Subcutaneous adipose tissue (tissue), 4 donors: ENCODE measurements around the gene ZBTB7C. TPM values are rescaled to one million over a fixed set of nuclear protein-coding genes. Genes with fewer than 3 reads are reported as not detected.

ENCODE experiments used
- total RNA-seq, 4 donors: library from RNA; depleted of rRNA; stranded (reverse); fragments of >200 nt; gene quantifications; one replicate each; pipeline ENCODE4 v1.1.0, GENCODE V29; 2016
- TF ChIP-seq, protein P1 (sequence below): fragments of 450-650 bp; IDR thresholded peaks from one replicate; pipeline ENCODE4 v1.5.1; 2016; ENCODE audit warnings: low read depth, mild to moderate bottlenecking, control low read depth, antibody characterized with exemption, moderate library complexity

Gene ZBTB7C
- total RNA-seq, 4 donors from 2014 or later = 1.0 to 5.5 (median 4.4) TPM

DNA sequence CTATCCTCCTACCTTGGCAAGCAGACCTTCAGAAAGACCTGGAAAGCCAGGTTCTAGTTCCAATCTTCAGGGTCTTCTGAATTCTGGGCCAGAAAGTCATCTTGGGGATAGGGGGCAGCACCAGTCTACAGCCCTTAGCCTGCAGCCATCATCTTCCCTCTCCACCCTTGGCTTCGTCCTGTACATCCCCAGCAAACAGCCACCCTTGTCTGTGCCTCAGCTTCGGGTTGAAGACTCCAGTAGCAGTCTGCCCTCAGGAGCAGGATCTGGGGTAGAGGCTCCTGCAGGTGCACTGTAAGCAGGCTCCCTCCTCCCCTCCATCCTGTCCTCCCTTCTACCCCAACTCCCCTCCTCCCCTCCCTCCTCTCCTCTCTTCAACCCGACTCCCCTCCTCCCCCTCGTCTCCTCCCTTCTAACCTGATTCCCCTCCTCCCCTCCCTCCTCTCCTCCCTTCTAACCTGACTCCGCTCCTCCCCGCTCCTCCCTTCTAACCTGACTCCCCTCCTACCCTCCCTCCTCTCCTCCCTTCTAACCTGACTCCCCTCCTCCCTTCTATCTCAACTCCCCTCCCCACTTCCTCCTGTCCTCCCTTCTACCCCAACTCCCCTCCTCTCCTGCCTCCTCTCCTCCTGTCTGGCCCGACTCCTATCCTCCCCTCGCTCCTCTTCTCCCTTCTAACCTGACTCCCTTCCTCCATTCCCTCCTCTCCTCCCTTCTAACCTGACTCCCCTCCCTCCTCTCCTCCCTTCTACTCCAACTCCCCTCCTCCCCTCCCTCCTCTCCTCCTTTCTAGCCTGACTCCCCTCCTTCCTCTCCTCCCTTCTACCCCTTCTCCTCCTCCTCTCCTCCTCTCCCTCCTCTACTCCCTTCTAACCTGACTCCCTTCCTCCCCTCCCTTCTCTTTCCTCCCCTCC lies 388.6 kb downstream of the ZBTB7C start:
- TF ChIP-seq, protein P1, sequence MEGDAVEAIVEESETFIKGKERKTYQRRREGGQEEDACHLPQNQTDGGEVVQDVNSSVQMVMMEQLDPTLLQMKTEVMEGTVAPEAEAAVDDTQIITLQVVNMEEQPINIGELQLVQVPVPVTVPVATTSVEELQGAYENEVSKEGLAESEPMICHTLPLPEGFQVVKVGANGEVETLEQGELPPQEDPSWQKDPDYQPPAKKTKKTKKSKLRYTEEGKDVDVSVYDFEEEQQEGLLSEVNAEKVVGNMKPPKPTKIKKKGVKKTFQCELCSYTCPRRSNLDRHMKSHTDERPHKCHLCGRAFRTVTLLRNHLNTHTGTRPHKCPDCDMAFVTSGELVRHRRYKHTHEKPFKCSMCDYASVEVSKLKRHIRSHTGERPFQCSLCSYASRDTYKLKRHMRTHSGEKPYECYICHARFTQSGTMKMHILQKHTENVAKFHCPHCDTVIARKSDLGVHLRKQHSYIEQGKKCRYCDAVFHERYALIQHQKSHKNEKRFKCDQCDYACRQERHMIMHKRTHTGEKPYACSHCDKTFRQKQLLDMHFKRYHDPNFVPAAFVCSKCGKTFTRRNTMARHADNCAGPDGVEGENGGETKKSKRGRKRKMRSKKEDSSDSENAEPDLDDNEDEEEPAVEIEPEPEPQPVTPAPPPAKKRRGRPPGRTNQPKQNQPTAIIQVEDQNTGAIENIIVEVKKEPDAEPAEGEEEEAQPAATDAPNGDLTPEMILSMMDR = no peak

DNA sequence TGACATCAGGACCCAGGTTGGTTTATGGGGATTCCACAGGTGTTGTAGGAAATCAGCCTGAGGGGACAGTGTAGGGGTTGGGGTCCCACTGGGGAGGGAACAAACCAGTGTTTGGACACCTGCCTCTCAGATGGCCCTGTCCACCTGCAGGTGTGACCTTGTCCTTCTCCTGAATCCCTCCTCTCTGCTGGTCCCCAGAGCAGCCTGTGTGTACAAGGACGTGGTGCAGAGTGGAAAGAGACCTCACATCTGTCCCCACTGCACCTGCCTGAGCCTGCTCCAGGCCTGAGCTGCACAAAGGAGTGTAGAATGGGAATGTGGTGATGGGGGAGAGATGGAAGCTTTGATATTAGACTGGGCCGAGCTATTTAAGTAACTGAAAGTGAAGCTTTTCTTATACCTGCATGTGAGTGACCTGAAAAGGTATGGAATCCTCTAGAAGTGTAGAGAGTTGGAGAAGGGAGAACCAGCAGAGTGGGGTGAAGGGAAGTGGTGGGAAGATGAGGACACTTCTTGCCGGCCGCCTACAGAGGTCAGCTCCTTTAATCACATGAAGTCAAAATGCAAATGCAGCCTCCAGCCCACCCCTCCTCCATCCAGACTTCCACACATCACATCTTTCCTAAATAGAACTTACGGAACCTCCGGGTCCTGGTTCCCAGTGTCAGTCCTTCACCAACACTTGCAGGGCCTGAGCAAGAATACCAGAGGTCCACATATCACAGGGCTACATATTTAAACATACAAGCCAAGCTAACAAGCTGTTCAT lies 389.4 kb downstream of the ZBTB7C start:
- TF ChIP-seq, protein P1 = no peak

DNA sequence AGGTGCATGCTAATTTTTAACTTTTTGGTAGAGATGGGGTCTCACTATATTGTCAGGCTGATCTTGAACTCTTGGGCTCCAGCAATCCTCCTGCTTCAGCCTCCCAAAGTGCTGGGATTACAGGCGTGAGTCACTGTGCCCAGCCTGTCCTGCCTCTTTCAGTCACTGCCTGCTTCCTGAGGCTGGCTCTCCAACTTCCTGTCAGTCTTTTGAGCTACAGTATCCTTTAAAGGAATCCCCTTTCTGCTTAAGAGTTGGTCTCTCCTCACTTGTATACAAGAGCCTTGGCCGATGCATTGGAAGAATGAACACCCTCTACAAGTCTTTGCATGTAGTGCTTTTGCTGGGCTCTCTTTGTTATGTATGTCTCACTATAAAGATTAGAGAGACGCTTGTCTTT lies 390.3 kb downstream of the ZBTB7C start:
- TF ChIP-seq, protein P1 = no peak

DNA sequence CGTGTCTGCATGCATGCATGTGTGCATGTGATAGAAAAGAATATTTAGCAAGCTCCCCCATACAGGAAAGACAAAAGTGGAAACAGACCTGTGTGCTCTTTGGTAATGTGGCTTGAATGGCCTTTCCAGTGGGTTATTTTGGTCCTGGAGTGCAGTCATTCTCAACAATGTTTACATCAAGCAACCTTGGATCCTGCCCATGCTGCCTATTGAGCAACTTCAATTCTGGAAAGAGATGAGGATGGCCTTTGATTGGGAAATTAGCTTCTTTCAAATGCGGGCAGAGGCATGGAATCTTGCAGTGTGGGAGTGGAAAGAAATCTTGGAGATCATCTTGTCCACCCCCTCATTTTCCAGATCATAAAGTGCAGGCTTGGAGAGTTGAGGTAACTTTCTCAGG lies 391.5 kb downstream of the ZBTB7C start:
- TF ChIP-seq, protein P1 = no peak

DNA sequence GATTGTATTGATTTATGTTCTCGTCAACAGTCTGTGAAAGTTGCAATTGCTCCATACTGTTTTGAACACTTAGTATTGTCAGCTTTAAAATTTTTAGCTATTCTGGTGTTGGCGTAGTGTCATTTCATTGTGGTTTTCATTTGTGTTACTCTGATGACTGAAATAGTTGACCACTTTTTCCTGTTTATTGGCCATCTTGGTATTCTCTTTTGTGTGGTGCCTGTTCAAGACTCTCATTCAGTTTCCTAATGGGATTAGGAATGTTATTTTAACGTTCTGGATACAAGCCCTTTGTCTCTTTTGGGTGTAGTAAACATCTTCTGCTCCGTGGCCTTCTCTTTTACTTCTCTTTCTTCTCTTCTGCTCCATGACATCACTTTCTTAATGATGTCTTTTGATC lies 396.0 kb downstream of the ZBTB7C start:
- TF ChIP-seq, protein P1 = no peak

DNA sequence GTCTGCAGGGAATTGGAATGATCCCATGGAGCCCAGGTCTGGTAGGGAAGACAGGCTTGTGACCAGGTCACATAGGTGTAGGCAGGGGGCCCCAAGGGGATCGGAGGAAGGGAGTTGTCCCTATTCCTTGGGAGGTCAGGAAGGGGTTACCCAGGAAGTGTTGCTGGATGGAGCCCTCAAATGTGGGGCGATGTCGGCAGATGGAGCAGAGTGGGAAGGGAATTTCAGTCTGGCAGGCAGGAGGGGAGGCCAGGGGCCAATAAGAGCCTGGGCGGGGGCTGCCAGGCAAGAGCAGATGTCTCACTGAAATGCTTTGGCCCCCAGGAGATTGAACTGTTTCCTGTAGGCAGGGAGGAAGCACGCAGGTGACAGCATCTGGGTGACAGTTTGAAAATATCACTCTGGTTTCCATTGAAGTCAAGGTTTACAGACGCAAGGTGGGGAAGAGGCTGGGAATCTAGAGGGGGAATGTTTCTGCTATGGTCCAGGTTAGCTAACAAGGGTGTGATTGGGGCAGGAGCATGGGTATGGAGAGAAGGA lies 397.2 kb downstream of the ZBTB7C start:
- TF ChIP-seq, protein P1 = no peak

DNA sequence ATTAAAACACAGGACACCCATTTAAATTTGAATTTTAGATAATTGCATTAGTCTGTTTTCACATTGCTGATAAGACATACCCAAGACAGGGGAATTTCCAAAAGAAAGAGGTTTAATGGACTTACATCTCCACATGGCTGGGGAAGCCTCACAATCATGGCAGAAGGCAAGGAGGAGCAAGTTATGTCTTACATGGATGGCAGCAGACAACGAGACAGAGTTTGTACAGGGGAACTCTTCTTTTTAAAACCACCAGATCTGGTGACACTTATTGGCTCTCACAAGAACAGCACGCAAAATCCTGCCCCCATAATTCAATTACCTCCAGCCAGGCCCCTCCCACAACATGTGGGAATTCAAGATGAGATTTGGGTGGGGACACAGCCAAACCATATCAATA lies 398.9 kb downstream of the ZBTB7C start:
- TF ChIP-seq, protein P1 = no peak
